GM23338 (cell line): ENCODE measurements around the gene NT5M. TPM values are rescaled to one million over a fixed set of nuclear protein-coding genes. Genes with fewer than 3 reads are reported as not detected.

Experiments used
- ATAC-seq: fragments of 200-7000 bp; cut with Tn5 transposase; 3 replicates; pipeline ENCODE4 v1.9.1; 2020
- DNase-seq: peaks from one replicate; pipeline ENCODE4 v3.0.0-alpha.2; 2015; ENCODE audit warnings: low spot score
- H2AFZ ChIP-seq: fragments of 200-600 bp; sonication (generic); 2 replicates; pipeline ENCODE4 v1.8.0; 2016; ENCODE audit warnings: antibody characterized with exemption, mild to moderate bottlenecking, moderate library complexity
- H3F3A ChIP-seq: fragments of 200-600 bp; sonication (generic); replicated peaks from 2 replicates; pipeline ENCODE4 v1.8.0; 2017; ENCODE audit warnings: antibody characterized with exemption, mixed run types, low read depth
- H3K27ac ChIP-seq: fragments of 200-600 bp; sonication (generic); 2 replicates; pipeline ENCODE4 v1.6.1; 2016; ENCODE audit warnings: low read depth
- H3K27me3 ChIP-seq: fragments of 200-600 bp; sonication (generic); 2 replicates; pipeline ENCODE4 v1.8.0; 2016; ENCODE audit warnings: mild to moderate bottlenecking, mixed run types, moderate library complexity; ENCODE audit not compliant: insufficient read depth
- H3K36me3 ChIP-seq: fragments of 200-600 bp; sonication (generic); 2 replicates; pipeline ENCODE4 v1.8.0; 2016; ENCODE audit warnings: mild to moderate bottlenecking; ENCODE audit not compliant: insufficient read depth
- H3K4me1 ChIP-seq: fragments of 200-600 bp; sonication (generic); 2 replicates; pipeline ENCODE4 v1.8.0; 2016; ENCODE audit warnings: mild to moderate bottlenecking, moderate library complexity; ENCODE audit not compliant: insufficient read depth
- H3K4me2 ChIP-seq: fragments of 200-600 bp; sonication (generic); 2 replicates; pipeline ENCODE4 v1.7.1; 2017; ENCODE audit warnings: mixed run types
- H3K4me3 ChIP-seq: fragments of 200-600 bp; sonication (generic); 2 replicates; pipeline ENCODE4 v1.6.1; 2016; ENCODE audit warnings: mixed run types
- H3K79me2 ChIP-seq: fragments of 200-600 bp; sonication (generic); replicated peaks from 2 replicates; pipeline ENCODE4 v1.8.0; 2017; ENCODE audit warnings: mild to moderate bottlenecking; ENCODE audit not compliant: insufficient read depth
- H3K9me2 ChIP-seq: fragments of 200-600 bp; sonication (generic); 2 replicates; pipeline ENCODE4 v1.8.0; 2017; ENCODE audit not compliant: insufficient read depth
- H4K20me1 ChIP-seq: fragments of 200-600 bp; sonication (generic); replicated peaks from 2 replicates; pipeline ENCODE4 v1.8.0; 2017; ENCODE audit warnings: mild to moderate bottlenecking; ENCODE audit not compliant: insufficient read depth
- H3K27ac Mint-ChIP-seq: 2 replicates; pipeline ENCODE4 v1.8.0; 2020; ENCODE audit warnings: inconsistent platforms, mild to moderate bottlenecking, moderate library complexity, mixed read lengths
- H3K27me3 Mint-ChIP-seq: 3 replicates; pipeline ENCODE4 v1.8.0; 2022; ENCODE audit warnings: low read depth, mild to moderate bottlenecking, moderate library complexity, mixed read lengths, inconsistent platforms; ENCODE audit not compliant: insufficient read depth, poor library complexity
- H3K36me3 Mint-ChIP-seq: 3 replicates; pipeline ENCODE4 v1.8.0; 2021; ENCODE audit warnings: low read depth, mild to moderate bottlenecking, inconsistent platforms, moderate library complexity, mixed read lengths
- H3K4me1 Mint-ChIP-seq: 3 replicates; pipeline ENCODE4 v1.8.0; 2020; ENCODE audit warnings: mild to moderate bottlenecking, inconsistent platforms, mixed read lengths
- H3K4me3 Mint-ChIP-seq: 3 replicates; pipeline ENCODE4 v1.8.0; 2021; ENCODE audit warnings: moderate library complexity, mild to moderate bottlenecking, inconsistent platforms, mixed read lengths
- H3K9me3 Mint-ChIP-seq: 3 replicates; pipeline ENCODE4 v1.8.0; 2020; ENCODE audit warnings: moderate library complexity, mild to moderate bottlenecking, inconsistent platforms, mixed read lengths
- JUNB ChIP-seq: IDR thresholded peaks from one replicate; pipeline ENCODE4 v1.6.1; 2016; ENCODE audit warnings: antibody characterized with exemption; ENCODE audit not compliant: unreplicated experiment
- POLR2AphosphoS5 ChIP-seq: IDR thresholded peaks from 2 replicates; pipeline ENCODE4 v1.6.1; 2016; ENCODE audit warnings: antibody characterized with exemption, low read depth
- STAT1 ChIP-seq: IDR thresholded peaks from one replicate; pipeline ENCODE4 v1.6.1; 2016; ENCODE audit warnings: antibody characterized with exemption; ENCODE audit not compliant: unreplicated experiment
- ZNF331 ChIP-seq: fragments of 250-450 bp; sonication (Bioruptor Pico); IDR thresholded peaks from 2 replicates; pipeline ENCODE4 v1.5.0; 2020; ENCODE audit warnings: low read depth, mild to moderate bottlenecking, moderate library complexity
- ZNF462 ChIP-seq: fragments of 250-450 bp; sonication (Bioruptor Pico); IDR thresholded peaks from 2 replicates; pipeline ENCODE4 v1.5.0; 2020; ENCODE audit warnings: mild to moderate bottlenecking, moderate library complexity
- polyA plus RNA-seq: library from polyadenylated mRNA; unstranded; fragments of >200 nt; fragmentation: Nextera tagmentation; extraction: Ambion mirVana; gene quantifications from 2 replicates; pipeline ENCODE4 v1.2.1, GENCODE V29; 2016
- total RNA-seq: library from RNA; depleted of rRNA; stranded (reverse); fragments of >200 nt; shearing (Covaris generic); gene quantifications from 2 replicates; pipeline ENCODE4 v1.2.3, GENCODE V29; 2014
- TF ChIP-seq, protein P1 (sequence below), 2 experiments: fragments of 200-600 bp in 1 of 2; sonication (generic) in 1 of 2; conservative IDR thresholded peaks; 2 replicates each; pipeline versions ENCODE4 v1.5.1 to v1.6.1; 2016 to 2017; ENCODE audit warnings: antibody characterized with exemption in 2 of 2, low read depth in 2 of 2, mild to moderate bottlenecking in 2 of 2, moderate library complexity in 1 of 2
- TF ChIP-seq, protein P2 (sequence below): IDR thresholded peaks from one replicate; pipeline ENCODE4 v1.6.1; 2018; ENCODE audit warnings: antibody characterized with exemption; ENCODE audit not compliant: unreplicated experiment

The NT5M gene
- total and polyA plus RNA-seq, 2 experiments from 2014 or later: 6.0 to 10.6 TPM

GRCh38 chr17:17264430-17264829 is 38.7 kb upstream of the NT5M start (continued):
- TF ChIP-seq ZNF462 (CRISPR knock-in tag) (no peak), ZNF331 (CRISPR knock-in tag) (no peak), JUNB (no peak)

- H3K9me2 ChIP-seq: no peaks in the 10 kb centered on the region
- peaks cover 49% of the 10 kb centered on the region for H3K36me3 ChIP-seq
- no peak overlapping the region for H2AFZ ChIP-seq
- H3F3A ChIP-seq: peaks cover 12% of the 10 kb centered on the region; the same call in 1 of the 2 replicates
- Mint-ChIP-seq H3K27ac (no peak overlapping the region), H3K9me3 (no peaks in the 10 kb centered on the region), H3K4me3 (no peak overlapping the region), H3K36me3 (peaks cover 67% of the 10 kb centered on the region), H3K4me1 (no peaks in the 10 kb centered on the region), H3K27me3 (peaks cover 2% of the 10 kb centered on the region)
- H3K4me2 ChIP-seq: no peak overlapping the region
- H3K79me2 ChIP-seq: peaks cover 33% of the 10 kb centered on the region
- H3K27ac ChIP-seq: no peak overlapping the region
- DNase-seq: peak; percentile 40
- H3K27me3 ChIP-seq: no peaks in the 10 kb centered on the region
- peaks cover 28% of the 10 kb centered on the region for H4K20me1 ChIP-seq
- H3K4me1 ChIP-seq: no peaks in the 10 kb centered on the region
- no peak overlapping the region for H3K4me3 ChIP-seq
- peak; percentile 67 for ATAC-seq
- TF ChIP-seq, protein P1, sequence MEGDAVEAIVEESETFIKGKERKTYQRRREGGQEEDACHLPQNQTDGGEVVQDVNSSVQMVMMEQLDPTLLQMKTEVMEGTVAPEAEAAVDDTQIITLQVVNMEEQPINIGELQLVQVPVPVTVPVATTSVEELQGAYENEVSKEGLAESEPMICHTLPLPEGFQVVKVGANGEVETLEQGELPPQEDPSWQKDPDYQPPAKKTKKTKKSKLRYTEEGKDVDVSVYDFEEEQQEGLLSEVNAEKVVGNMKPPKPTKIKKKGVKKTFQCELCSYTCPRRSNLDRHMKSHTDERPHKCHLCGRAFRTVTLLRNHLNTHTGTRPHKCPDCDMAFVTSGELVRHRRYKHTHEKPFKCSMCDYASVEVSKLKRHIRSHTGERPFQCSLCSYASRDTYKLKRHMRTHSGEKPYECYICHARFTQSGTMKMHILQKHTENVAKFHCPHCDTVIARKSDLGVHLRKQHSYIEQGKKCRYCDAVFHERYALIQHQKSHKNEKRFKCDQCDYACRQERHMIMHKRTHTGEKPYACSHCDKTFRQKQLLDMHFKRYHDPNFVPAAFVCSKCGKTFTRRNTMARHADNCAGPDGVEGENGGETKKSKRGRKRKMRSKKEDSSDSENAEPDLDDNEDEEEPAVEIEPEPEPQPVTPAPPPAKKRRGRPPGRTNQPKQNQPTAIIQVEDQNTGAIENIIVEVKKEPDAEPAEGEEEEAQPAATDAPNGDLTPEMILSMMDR (conservative IDR thresholded peaks at IDR 0.05; ENCODE audit: low read depth in 2 of 2): peak; percentile 68 to 69
- TF ChIP-seq, protein P2, sequence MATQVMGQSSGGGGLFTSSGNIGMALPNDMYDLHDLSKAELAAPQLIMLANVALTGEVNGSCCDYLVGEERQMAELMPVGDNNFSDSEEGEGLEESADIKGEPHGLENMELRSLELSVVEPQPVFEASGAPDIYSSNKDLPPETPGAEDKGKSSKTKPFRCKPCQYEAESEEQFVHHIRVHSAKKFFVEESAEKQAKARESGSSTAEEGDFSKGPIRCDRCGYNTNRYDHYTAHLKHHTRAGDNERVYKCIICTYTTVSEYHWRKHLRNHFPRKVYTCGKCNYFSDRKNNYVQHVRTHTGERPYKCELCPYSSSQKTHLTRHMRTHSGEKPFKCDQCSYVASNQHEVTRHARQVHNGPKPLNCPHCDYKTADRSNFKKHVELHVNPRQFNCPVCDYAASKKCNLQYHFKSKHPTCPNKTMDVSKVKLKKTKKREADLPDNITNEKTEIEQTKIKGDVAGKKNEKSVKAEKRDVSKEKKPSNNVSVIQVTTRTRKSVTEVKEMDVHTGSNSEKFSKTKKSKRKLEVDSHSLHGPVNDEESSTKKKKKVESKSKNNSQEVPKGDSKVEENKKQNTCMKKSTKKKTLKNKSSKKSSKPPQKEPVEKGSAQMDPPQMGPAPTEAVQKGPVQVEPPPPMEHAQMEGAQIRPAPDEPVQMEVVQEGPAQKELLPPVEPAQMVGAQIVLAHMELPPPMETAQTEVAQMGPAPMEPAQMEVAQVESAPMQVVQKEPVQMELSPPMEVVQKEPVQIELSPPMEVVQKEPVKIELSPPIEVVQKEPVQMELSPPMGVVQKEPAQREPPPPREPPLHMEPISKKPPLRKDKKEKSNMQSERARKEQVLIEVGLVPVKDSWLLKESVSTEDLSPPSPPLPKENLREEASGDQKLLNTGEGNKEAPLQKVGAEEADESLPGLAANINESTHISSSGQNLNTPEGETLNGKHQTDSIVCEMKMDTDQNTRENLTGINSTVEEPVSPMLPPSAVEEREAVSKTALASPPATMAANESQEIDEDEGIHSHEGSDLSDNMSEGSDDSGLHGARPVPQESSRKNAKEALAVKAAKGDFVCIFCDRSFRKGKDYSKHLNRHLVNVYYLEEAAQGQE: no peak
- no peak for TF ChIP-seq ZNF331 (CRISPR knock-in tag)
- no peak for TF ChIP-seq POLR2AphosphoS5
- TF ChIP-seq STAT1: no peak
Measured at GRCh38 chr17:17269926-17270773, 33.0 kb upstream of the NT5M start.
